Iris pigment epithelial cell (primary cell): ENCODE measurements around the gene KCNS1.

Source experiments
- DNase-seq: peaks from one replicate; pipeline ENCODE4 v3.0.0-alpha.2; 2011; ENCODE audit warnings: low read depth

The KCNS1 gene

GRCh38 chr20:45110301-45110700 is 9.4 kb upstream of the KCNS1 start:
- DNase-seq = no peak

- DNase-seq = no peak
Observed at GRCh38 chr20:45109634-45110033, 8.7 kb upstream of the KCNS1 start.

GRCh38 chr20:45105317-45105716 is 4.4 kb upstream of the KCNS1 start:
- DNase-seq = no peak

GRCh38 chr20:45104786-45105185 is 3.9 kb upstream of the KCNS1 start:
- DNase-seq = peak; percentile 52

- DNase-seq = no peak
Observed at GRCh38 chr20:45103072-45103471, 2.1 kb upstream of the KCNS1 start.

GRCh38 chr20:45101333-45101850 is 465 bp upstream of the KCNS1 start:
- no peak for DNase-seq

GRCh38 chr20:45098103-45098773 is 2.7 kb downstream of the KCNS1 start:
- DNase-seq = peak; percentile 29

- DNase-seq = peak; percentile 57
Observed at GRCh38 chr20:45097485-45098102, 3.3 kb downstream of the KCNS1 start.

- no peak for DNase-seq
Observed at GRCh38 chr20:45096781-45097180, 4.1 kb downstream of the KCNS1 start.

- peak; percentile 48 for DNase-seq
Observed at GRCh38 chr20:45095805-45096238, 5.1 kb downstream of the KCNS1 start.

- no peak for DNase-seq
Observed at GRCh38 chr20:45094864-45095574, 5.9 kb downstream of the KCNS1 start.

- DNase-seq = no peak
Observed at GRCh38 chr20:45094201-45094600, 6.7 kb downstream of the KCNS1 start.

GRCh38 chr20:45092898-45093297 is 8.0 kb downstream of the KCNS1 start:
- no peak for DNase-seq

- no peak for DNase-seq
Observed at GRCh38 chr20:45091366-45091765, 9.6 kb downstream of the KCNS1 start.

GRCh38 chr20:45090481-45090880 is 10.4 kb downstream of the KCNS1 start:
- no peak for DNase-seq

- peak; percentile 64 for DNase-seq
Observed at GRCh38 chr20:45088247-45088646, 12.7 kb downstream of the KCNS1 start.

- no peak for DNase-seq
Observed at GRCh38 chr20:45087814-45088213, 13.1 kb downstream of the KCNS1 start.

GRCh38 chr20:45087097-45087790 is 13.7 kb downstream of the KCNS1 start:
- no peak for DNase-seq

GRCh38 chr20:45085867-45086266 is 15.1 kb downstream of the KCNS1 start:
- no peak for DNase-seq

- no peak for DNase-seq
Observed at GRCh38 chr20:45085289-45085688, 15.6 kb downstream of the KCNS1 start.

GRCh38 chr20:45083127-45083526 is 17.8 kb downstream of the KCNS1 start:
- no peak for DNase-seq

- DNase-seq = no peak
Observed at GRCh38 chr20:45082468-45082867, 18.5 kb downstream of the KCNS1 start.
